ENCODE data around the gene KCNMB2. TPM values are rescaled to one million over a fixed set of nuclear protein-coding genes. Genes with fewer than 3 reads are reported as not detected.

Gene KCNMB2
- total RNA-seq, 1 donor: not detected

GRCh38 chr3:178795349-178795748 lies 259.1 kb downstream of the KCNMB2 start:
- no peak for DNase-seq (ENCODE audit: low read depth)
- no peak overlapping the region for H3K4me3 ChIP-seq (ENCODE audit: low read depth, low read length)
- no peak for TF ChIP-seq CTCF (IDR thresholded peaks at IDR 0.05; ENCODE audit: insufficient read depth, low read length)

- TF ChIP-seq CTCF (IDR thresholded peaks at IDR 0.05; ENCODE audit: insufficient read depth, low read length): no peak
- no peak overlapping the region for H3K4me3 ChIP-seq (ENCODE audit: low read depth, low read length)
- no peak for DNase-seq (ENCODE audit: low read depth)
Observed at GRCh38 chr3:178802259-178802658, 266.0 kb downstream of the KCNMB2 start.

- DNase-seq (ENCODE audit: low read depth): no peak
- no peak for TF ChIP-seq CTCF (IDR thresholded peaks at IDR 0.05; ENCODE audit: insufficient read depth, low read length)
- H3K4me3 ChIP-seq (ENCODE audit: low read depth, low read length): no peak overlapping the region
Observed at GRCh38 chr3:178802993-178803693, 266.9 kb downstream of the KCNMB2 start.

- no peak overlapping the region for H3K4me3 ChIP-seq (ENCODE audit: low read depth, low read length)
- no peak for DNase-seq (ENCODE audit: low read depth)
- no peak for TF ChIP-seq CTCF (IDR thresholded peaks at IDR 0.05; ENCODE audit: insufficient read depth, low read length)
Observed at GRCh38 chr3:178804606-178805005, 268.4 kb downstream of the KCNMB2 start.

GRCh38 chr3:178805741-178806140 lies 269.5 kb downstream of the KCNMB2 start:
- H3K4me3 ChIP-seq (ENCODE audit: low read depth, low read length): no peak overlapping the region
- no peak for DNase-seq (ENCODE audit: low read depth)
- TF ChIP-seq CTCF (IDR thresholded peaks at IDR 0.05; ENCODE audit: insufficient read depth, low read length): no peak

GRCh38 chr3:178806651-178807050 lies 270.4 kb downstream of the KCNMB2 start:
- no peak for DNase-seq (ENCODE audit: low read depth)
- no peak for TF ChIP-seq CTCF (IDR thresholded peaks at IDR 0.05; ENCODE audit: insufficient read depth, low read length)
- H3K4me3 ChIP-seq (ENCODE audit: low read depth, low read length): no peak overlapping the region

- TF ChIP-seq CTCF (IDR thresholded peaks at IDR 0.05; ENCODE audit: insufficient read depth, low read length): no peak
- DNase-seq (ENCODE audit: low read depth): no peak
Observed at GRCh38 chr3:178807694-178808093, 271.5 kb downstream of the KCNMB2 start.

More at GRCh38 chr3:178807694-178808093, 271.5 kb downstream of the KCNMB2 start:
- no peak overlapping the region for H3K4me3 ChIP-seq (ENCODE audit: low read depth, low read length)

Data from fibroblast of the aortic adventitia (primary cell).